ENCODE measurements around the gene MRGPRX1.

- TF ChIP-seq NFATC3 (IDR thresholded peaks at IDR 0.05) (no peak), RBM14 (IDR thresholded peaks at IDR 0.05; ENCODE audit: borderline replicate concordance, insufficient read depth, low read depth, low read length) (no peak), ATF1 (CRISPR knock-in tag; IDR thresholded peaks at IDR 0.05) (no peak), ATF1 (tag; IDR thresholded peaks at IDR 0.05) (no peak), ZNF830 (CRISPR knock-in tag; IDR thresholded peaks at IDR 0.05) (no peak), PRDM10 (IDR thresholded peaks at IDR 0.05; ENCODE audit: partially characterized antibody) (no peak), PPARD (CRISPR knock-in tag; IDR thresholded peaks at IDR 0.05) (no peak), TAF15 (IDR thresholded peaks at IDR 0.05; ENCODE audit: low read depth, low read length) (no peak), SPI1 (IDR thresholded peaks at IDR 0.05; ENCODE audit: borderline replicate concordance, low read depth, low read length) (no peak), ZNF41 (CRISPR knock-in tag; conservative IDR thresholded peaks at IDR 0.05) (no peak), CTCF (IDR thresholded peaks at IDR 0.05 in 2 of 3, conservative IDR thresholded peaks at IDR 0.05 in 1 of 3; ENCODE audit: insufficient read depth in 2 of 3, low read depth in 1 of 3, low read length in 3 of 3) (no peak), ZNF780A (CRISPR knock-in tag; IDR thresholded peaks at IDR 0.05) (no peak)
Measured at GRCh38 chr11:18958221-18958910, 19.2 kb upstream of the MRGPRX1 start.
